Measurements from ENCODE around the gene PRKACB.
"Not testable (repeated sequence)": the region's sequence is repeated elsewhere in the genome, so short reads cannot be mapped to it uniquely, and the experiment has no call there.

Gene PRKACB

GRCh38 chr1:84206375-84206774 lies 62.3 kb downstream of the PRKACB start:
- Histone ChIP-seq H3K27ac (no peak overlapping the region), H3K4me3 (no peak overlapping the region)

- no peak overlapping the region for H3K27ac ChIP-seq
Measured at GRCh38 chr1:84208935-84209334, 64.9 kb downstream of the PRKACB start.

GRCh38 chr1:84214115-84214956 lies 70.3 kb downstream of the PRKACB start:
- no peak overlapping the region for H3K4me3 ChIP-seq
- no peak overlapping the region for H3K27ac ChIP-seq

More at GRCh38 chr1:84208935-84209334, 64.9 kb downstream of the PRKACB start:
- H3K4me3 ChIP-seq: no peak overlapping the region

- Histone ChIP-seq H3K4me3 (no peak overlapping the region), H3K27ac (no peak overlapping the region)
Measured at GRCh38 chr1:84217239-84217638, 73.2 kb downstream of the PRKACB start.

- no peak overlapping the region for H3K4me3 ChIP-seq
- no peak overlapping the region for H3K27ac ChIP-seq
Measured at GRCh38 chr1:84223751-84224432, 79.8 kb downstream of the PRKACB start.

GRCh38 chr1:84224905-84225304 lies 80.8 kb downstream of the PRKACB start:
- H3K27ac ChIP-seq: no peak overlapping the region
- H3K4me3 ChIP-seq: no peak overlapping the region

GRCh38 chr1:84225646-84226045 lies 81.6 kb downstream of the PRKACB start:
- H3K27ac ChIP-seq: no peak overlapping the region

GRCh38 chr1:84232676-84233075 lies 88.6 kb downstream of the PRKACB start:
- H3K4me3 ChIP-seq, H3K27ac ChIP-seq: not testable (repeated sequence)

More at GRCh38 chr1:84225646-84226045, 81.6 kb downstream of the PRKACB start:
- H3K4me3 ChIP-seq: no peak overlapping the region

GRCh38 chr1:84236256-84236655 lies 92.2 kb downstream of the PRKACB start:
- no peak overlapping the region for H3K4me3 ChIP-seq
- H3K27ac ChIP-seq: no peak overlapping the region

- H3K27ac ChIP-seq: no peak overlapping the region
- no peak overlapping the region for H3K4me3 ChIP-seq
Measured at GRCh38 chr1:84242641-84243040, 98.6 kb downstream of the PRKACB start.

GRCh38 chr1:84245563-84245962 lies 101.5 kb downstream of the PRKACB start:
- Histone ChIP-seq H3K4me3 (no peak overlapping the region), H3K27ac (peak overlapping the region in 1 of 21 experiments; percentile 16)

GRCh38 chr1:84246213-84246612 lies 102.1 kb downstream of the PRKACB start:
- H3K4me3 ChIP-seq: no peak overlapping the region
- H3K27ac ChIP-seq: peak overlapping the region in 1 of 21 experiments; percentile 16

GRCh38 chr1:84247425-84248220 lies 103.6 kb downstream of the PRKACB start:
- H3K27ac ChIP-seq: no peak overlapping the region
- no peak overlapping the region for H3K4me3 ChIP-seq

GRCh38 chr1:84250668-84251067 lies 106.6 kb downstream of the PRKACB start:
- no peak overlapping the region for H3K4me3 ChIP-seq

GRCh38 chr1:84253036-84253435 lies 109.0 kb downstream of the PRKACB start:
- Histone ChIP-seq H3K27ac (no peak overlapping the region), H3K4me3 (no peak overlapping the region)

More at GRCh38 chr1:84250668-84251067, 106.6 kb downstream of the PRKACB start:
- H3K27ac ChIP-seq: no peak overlapping the region

- H3K27ac ChIP-seq: peak overlapping the region in 1 of 21 experiments; percentile 3
Measured at GRCh38 chr1:84253891-84254290, 109.8 kb downstream of the PRKACB start.

GRCh38 chr1:84254703-84255238 lies 110.7 kb downstream of the PRKACB start:
- Histone ChIP-seq H3K27ac (no peak overlapping the region), H3K4me3 (no peak overlapping the region)

More at GRCh38 chr1:84253891-84254290, 109.8 kb downstream of the PRKACB start:
- H3K4me3 ChIP-seq: no peak overlapping the region

- H3K27ac ChIP-seq: no peak overlapping the region
Measured at GRCh38 chr1:84255582-84255981, 111.5 kb downstream of the PRKACB start.

GRCh38 chr1:84257617-84258016 lies 113.5 kb downstream of the PRKACB start:
- no peak overlapping the region for H3K27ac ChIP-seq
- H3K4me3 ChIP-seq: no peak overlapping the region

More at GRCh38 chr1:84255582-84255981, 111.5 kb downstream of the PRKACB start:
- H3K4me3 ChIP-seq: no peak overlapping the region

- Histone ChIP-seq H3K27ac (no peak overlapping the region), H3K4me3 (no peak overlapping the region)
Measured at GRCh38 chr1:84259376-84259775, 115.3 kb downstream of the PRKACB start.

Measured in skin epidermis (tissue), 12 donors.